MM.1S (cell line): ENCODE results near the gene UIMC1.

Experiments
- EZH2 ChIP-seq: fragments of 300-600 bp; sonication (generic); optimal IDR thresholded peaks from 2 replicates; pipeline ENCODE3; 2017; ENCODE audit warnings: low read depth, mild to moderate bottlenecking, antibody characterized with exemption, low read length, mixed read lengths
- TF ChIP-seq, protein P1 (sequence below): fragments of 300-600 bp; sonication (generic); IDR thresholded peaks from 2 replicates; pipeline ENCODE4 v1.5.1; 2016; ENCODE audit warnings: antibody characterized with exemption, low read length, mixed read lengths

DNA sequence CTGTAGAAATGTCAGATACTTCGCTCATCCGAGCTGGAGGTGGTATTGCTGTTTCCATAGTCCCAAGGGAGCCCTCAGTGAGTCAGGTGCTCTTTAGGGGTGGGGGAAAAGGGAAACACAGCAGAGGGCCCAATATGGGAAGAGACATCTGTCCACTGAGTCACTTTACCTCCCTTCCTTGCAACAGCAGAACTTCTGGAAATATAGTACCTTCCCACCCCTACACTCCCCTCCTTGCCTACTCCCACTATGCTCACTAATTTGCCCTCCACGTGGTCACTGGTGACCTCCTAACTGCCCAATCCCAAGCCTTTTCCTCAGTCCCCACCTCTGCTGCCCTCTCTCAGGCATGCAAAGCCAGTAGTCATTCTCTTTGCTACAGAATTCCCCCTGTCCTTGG is 109.3 kb downstream of the UIMC1 start:
- TF ChIP-seq EZH2, result no peak
- TF ChIP-seq, protein P1, sequence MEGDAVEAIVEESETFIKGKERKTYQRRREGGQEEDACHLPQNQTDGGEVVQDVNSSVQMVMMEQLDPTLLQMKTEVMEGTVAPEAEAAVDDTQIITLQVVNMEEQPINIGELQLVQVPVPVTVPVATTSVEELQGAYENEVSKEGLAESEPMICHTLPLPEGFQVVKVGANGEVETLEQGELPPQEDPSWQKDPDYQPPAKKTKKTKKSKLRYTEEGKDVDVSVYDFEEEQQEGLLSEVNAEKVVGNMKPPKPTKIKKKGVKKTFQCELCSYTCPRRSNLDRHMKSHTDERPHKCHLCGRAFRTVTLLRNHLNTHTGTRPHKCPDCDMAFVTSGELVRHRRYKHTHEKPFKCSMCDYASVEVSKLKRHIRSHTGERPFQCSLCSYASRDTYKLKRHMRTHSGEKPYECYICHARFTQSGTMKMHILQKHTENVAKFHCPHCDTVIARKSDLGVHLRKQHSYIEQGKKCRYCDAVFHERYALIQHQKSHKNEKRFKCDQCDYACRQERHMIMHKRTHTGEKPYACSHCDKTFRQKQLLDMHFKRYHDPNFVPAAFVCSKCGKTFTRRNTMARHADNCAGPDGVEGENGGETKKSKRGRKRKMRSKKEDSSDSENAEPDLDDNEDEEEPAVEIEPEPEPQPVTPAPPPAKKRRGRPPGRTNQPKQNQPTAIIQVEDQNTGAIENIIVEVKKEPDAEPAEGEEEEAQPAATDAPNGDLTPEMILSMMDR, result no peak
